ENCODE data around the gene CCDC88C. TPM values are rescaled to one million over a fixed set of nuclear protein-coding genes. Genes with fewer than 3 reads are reported as not detected.
A peak's percentile ranks its signal among the peaks of the same experiment; 100 is the strongest.
"Not testable (repeated sequence)": the region's sequence is repeated elsewhere in the genome, so short reads cannot be mapped to it uniquely, and the experiment has no call there.

The CCDC88C gene
- total RNA-seq, 1 experiment from 2014 or later, result 64.8 TPM

- TF ChIP-seq ZNF416 (CRISPR knock-in tag; IDR thresholded peaks at IDR 0.05), result no peak
Measured at GRCh38 chr14:91229005-91229382, 188.6 kb downstream of the CCDC88C start (continued).

- Mint-ChIP-seq H3K4me3 (no peak overlapping the region), H3K9me3 (peaks cover 16% of the 10 kb centered on the region), H3K36me3 (peaks cover 20% of the 10 kb centered on the region), H3K27me3 (ENCODE audit: low read depth) (peaks cover 2% of the 10 kb centered on the region; the same call in 1 of the 2 replicates), H3K4me1 (peaks cover 23% of the 10 kb centered on the region), H3K27ac (peak overlapping the region; percentile 71; the same call in 1 of the 2 replicates)
- ATAC-seq (peak; percentile 99), DNase-seq (ENCODE audit: low spot score) (peak; percentile 71)
- POLR2A ChIA-PET, result interaction anchor here (0.6 kb wide), 1 partner anchor 25 kb away, joined by 3 read pairs; no protein-coding TSS in a partner anchor
- peak; percentile 51; the same call in 1 of the 2 replicates for TF ChIP-seq MAX (CRISPR knock-in tag; IDR thresholded peaks at IDR 0.05)
- 0 out of 2 replicates have a peak, but pooled peaks have one; percentile 43 for TF ChIP-seq SMAD3 (CRISPR knock-in tag; IDR thresholded peaks at IDR 0.05; ENCODE audit: borderline replicate concordance)
- peak; percentile 45; the same call in 1 of the 2 replicates for TF ChIP-seq ZNF281 (CRISPR knock-in tag; IDR thresholded peaks at IDR 0.05)
- TF ChIP-seq PRDM15 (CRISPR knock-in tag; IDR thresholded peaks at IDR 0.05), result no peak
- CTCF ChIA-PET, result interaction anchor here (1.0 to 2.6 kb wide), 3 partner anchors 12 to 55 kb away, joined by 3 to 9 read pairs (median 5); no protein-coding TSS in a partner anchor
Measured at GRCh38 chr14:91228112-91229004, 189.3 kb downstream of the CCDC88C start.

GRCh38 chr14:91227183-91227628 is 190.4 kb downstream of the CCDC88C start:
- no peak for TF ChIP-seq ATF3 (CRISPR knock-in tag; conservative IDR thresholded peaks at IDR 0.05)
- no peak overlapping the region for H3K4me3 Mint-ChIP-seq
- H3K9me3 Mint-ChIP-seq, result peaks cover 16% of the 10 kb centered on the region
- peaks cover 25% of the 10 kb centered on the region for H3K4me1 Mint-ChIP-seq
- peaks cover 20% of the 10 kb centered on the region for H3K36me3 Mint-ChIP-seq
- 0 out of 2 replicates have a peak, but pooled peaks cover 2% of the 10 kb centered on the region for H3K27me3 Mint-ChIP-seq (ENCODE audit: low read depth)
- DNase-seq (ENCODE audit: low spot score), result no peak
- no peak overlapping the region for H3K27ac Mint-ChIP-seq
- ChIA-PET POLR2A (no interaction called here), CTCF (interaction anchor here (2.6 kb wide), 1 partner anchor 54 kb away, joined by 9 read pairs; no protein-coding TSS in a partner anchor)
- no peak for ATAC-seq

- ATAC-seq; CTCF ChIA-PET; H3K27me3 Mint-ChIP-seq (ENCODE audit: low read depth); DNase-seq (ENCODE audit: low spot score); H3K27ac Mint-ChIP-seq; POLR2A ChIA-PET; H3K9me3 Mint-ChIP-seq; H3K4me3 Mint-ChIP-seq: not testable (repeated sequence)
- Mint-ChIP-seq H3K4me1 (peaks cover 28% of the 10 kb centered on the region), H3K36me3 (peaks cover 19% of the 10 kb centered on the region)
Measured at GRCh38 chr14:91226360-91226759, 191.3 kb downstream of the CCDC88C start.

GRCh38 chr14:91225025-91225424 is 192.6 kb downstream of the CCDC88C start:
- H3K36me3 Mint-ChIP-seq, result peaks cover 9% of the 10 kb centered on the region
- CTCF ChIA-PET, result interaction anchor here (1.1 kb wide), 1 partner anchor 62 kb away, joined by 3 read pairs; no protein-coding TSS in a partner anchor
- TF ChIP-seq CDX4 (CRISPR knock-in tag; IDR thresholded peaks at IDR 0.05; ENCODE audit: borderline replicate concordance) (no peak), ZMAT4 (CRISPR knock-in tag; IDR thresholded peaks at IDR 0.05) (no peak), KAT7 (CRISPR knock-in tag; IDR thresholded peaks at IDR 0.05; ENCODE audit: borderline replicate concordance) (no peak), RELA (CRISPR knock-in tag; IDR thresholded peaks at IDR 0.05; ENCODE audit: borderline replicate concordance) (no peak), JUN (CRISPR knock-in tag; IDR thresholded peaks at IDR 0.05) (no peak), ZBTB43 (CRISPR knock-in tag; IDR thresholded peaks at IDR 0.05) (no peak), SMAD3 (CRISPR knock-in tag; IDR thresholded peaks at IDR 0.05; ENCODE audit: borderline replicate concordance) (no peak)

More at GRCh38 chr14:91225025-91225424, 192.6 kb downstream of the CCDC88C start:
- DNase-seq (ENCODE audit: low spot score), result no peak
- peak overlapping the region; percentile 40; the same call in 1 of the 2 replicates for H3K27ac Mint-ChIP-seq
- H3K27me3 Mint-ChIP-seq (ENCODE audit: low read depth), result no peaks in the 10 kb centered on the region
- no peak for ATAC-seq
- POLR2A ChIA-PET, result no interaction called here
- H3K4me3 Mint-ChIP-seq, result no peak overlapping the region
- no peaks in the 10 kb centered on the region for H3K9me3 Mint-ChIP-seq
- peaks cover 28% of the 10 kb centered on the region for H3K4me1 Mint-ChIP-seq
